ENCODE data around the gene PAQR6. TPM values are rescaled to one million over a fixed set of nuclear protein-coding genes. Genes with fewer than 3 reads are reported as not detected.

The PAQR6 gene
- total and polyA plus RNA-seq, 2 of the 4 experiments (the other 2 are of a cell fraction): under 0.01 to 0.67 TPM

DNA sequence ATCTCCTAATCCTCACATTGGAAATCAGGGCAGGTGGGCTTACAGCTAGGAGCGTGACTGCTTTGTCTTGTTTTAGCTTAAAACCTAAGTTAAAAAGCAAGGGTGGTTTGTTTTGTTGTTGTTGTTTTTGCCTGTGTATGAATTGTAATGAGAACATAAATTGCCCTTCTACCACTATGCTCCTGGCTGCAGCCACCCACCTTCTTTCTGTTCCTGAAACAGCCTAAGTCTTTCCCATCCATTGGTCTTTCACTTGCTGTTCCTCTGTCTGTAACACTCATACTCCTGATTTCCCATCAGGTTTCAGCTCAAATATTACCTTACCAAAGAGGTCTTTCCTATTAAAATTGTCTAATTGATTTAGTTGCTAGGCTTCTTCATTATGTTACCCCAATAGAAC is 35.7 kb upstream of the PAQR6 start:
- H3K14ac ChIP-seq (replicated peaks; ENCODE audit: low read depth, low read length): peak overlapping the region; percentile 99
- TF ChIP-seq RAD21 (IDR thresholded peaks at IDR 0.05; ENCODE audit: low read length): no peak
- TF ChIP-seq MAFK (IDR thresholded peaks at IDR 0.05; ENCODE audit: low read depth, low read length): no peak
- no peak for TF ChIP-seq RCOR1 (IDR thresholded peaks at IDR 0.05; ENCODE audit: insufficient replicate concordance, low read length)
- no peak for TF ChIP-seq BHLHE40 (IDR thresholded peaks at IDR 0.05; ENCODE audit: low read depth, low read length)
- TF ChIP-seq, protein P1, sequence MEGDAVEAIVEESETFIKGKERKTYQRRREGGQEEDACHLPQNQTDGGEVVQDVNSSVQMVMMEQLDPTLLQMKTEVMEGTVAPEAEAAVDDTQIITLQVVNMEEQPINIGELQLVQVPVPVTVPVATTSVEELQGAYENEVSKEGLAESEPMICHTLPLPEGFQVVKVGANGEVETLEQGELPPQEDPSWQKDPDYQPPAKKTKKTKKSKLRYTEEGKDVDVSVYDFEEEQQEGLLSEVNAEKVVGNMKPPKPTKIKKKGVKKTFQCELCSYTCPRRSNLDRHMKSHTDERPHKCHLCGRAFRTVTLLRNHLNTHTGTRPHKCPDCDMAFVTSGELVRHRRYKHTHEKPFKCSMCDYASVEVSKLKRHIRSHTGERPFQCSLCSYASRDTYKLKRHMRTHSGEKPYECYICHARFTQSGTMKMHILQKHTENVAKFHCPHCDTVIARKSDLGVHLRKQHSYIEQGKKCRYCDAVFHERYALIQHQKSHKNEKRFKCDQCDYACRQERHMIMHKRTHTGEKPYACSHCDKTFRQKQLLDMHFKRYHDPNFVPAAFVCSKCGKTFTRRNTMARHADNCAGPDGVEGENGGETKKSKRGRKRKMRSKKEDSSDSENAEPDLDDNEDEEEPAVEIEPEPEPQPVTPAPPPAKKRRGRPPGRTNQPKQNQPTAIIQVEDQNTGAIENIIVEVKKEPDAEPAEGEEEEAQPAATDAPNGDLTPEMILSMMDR (conservative IDR thresholded peaks at IDR 0.05; ENCODE audit: low read depth, low read length): no peak
- no peak for TF ChIP-seq SMC3 (IDR thresholded peaks at IDR 0.05; ENCODE audit: low read depth, low read length)
- TF ChIP-seq CHD1 (IDR thresholded peaks at IDR 0.05; ENCODE audit: low read depth, low read length): no peak
- no peak for TF ChIP-seq MAZ (IDR thresholded peaks at IDR 0.05; ENCODE audit: borderline replicate concordance, low read depth, low read length)
- TF ChIP-seq, protein P2, sequence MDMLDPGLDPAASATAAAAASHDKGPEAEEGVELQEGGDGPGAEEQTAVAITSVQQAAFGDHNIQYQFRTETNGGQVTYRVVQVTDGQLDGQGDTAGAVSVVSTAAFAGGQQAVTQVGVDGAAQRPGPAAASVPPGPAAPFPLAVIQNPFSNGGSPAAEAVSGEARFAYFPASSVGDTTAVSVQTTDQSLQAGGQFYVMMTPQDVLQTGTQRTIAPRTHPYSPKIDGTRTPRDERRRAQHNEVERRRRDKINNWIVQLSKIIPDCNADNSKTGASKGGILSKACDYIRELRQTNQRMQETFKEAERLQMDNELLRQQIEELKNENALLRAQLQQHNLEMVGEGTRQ (IDR thresholded peaks at IDR 0.05; ENCODE audit: low read depth, low read length): no peak
- no peak for TF ChIP-seq RFX5 (IDR thresholded peaks at IDR 0.05; ENCODE audit: low read depth, low read length)
- TF ChIP-seq, protein P3, sequence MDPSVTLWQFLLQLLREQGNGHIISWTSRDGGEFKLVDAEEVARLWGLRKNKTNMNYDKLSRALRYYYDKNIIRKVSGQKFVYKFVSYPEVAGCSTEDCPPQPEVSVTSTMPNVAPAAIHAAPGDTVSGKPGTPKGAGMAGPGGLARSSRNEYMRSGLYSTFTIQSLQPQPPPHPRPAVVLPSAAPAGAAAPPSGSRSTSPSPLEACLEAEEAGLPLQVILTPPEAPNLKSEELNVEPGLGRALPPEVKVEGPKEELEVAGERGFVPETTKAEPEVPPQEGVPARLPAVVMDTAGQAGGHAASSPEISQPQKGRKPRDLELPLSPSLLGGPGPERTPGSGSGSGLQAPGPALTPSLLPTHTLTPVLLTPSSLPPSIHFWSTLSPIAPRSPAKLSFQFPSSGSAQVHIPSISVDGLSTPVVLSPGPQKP (IDR thresholded peaks at IDR 0.05; ENCODE audit: borderline replicate concordance, low read depth, low read length): no peak
- TF ChIP-seq MXI1 (IDR thresholded peaks at IDR 0.05; ENCODE audit: borderline replicate concordance, low read depth, low read length): no peak
- TF ChIP-seq POLR2A (IDR thresholded peaks at IDR 0.05; ENCODE audit: low read depth, low read length): no peak
- no peak overlapping the region; the same call in 2 of the 3 replicates for H2BK15ac ChIP-seq (ENCODE audit: low read depth, low read length)
- in situ Hi-C loops (cut with MboI; ENCODE audit: low sequenced_read_pairs): no loop called here
- H3K9me1 ChIP-seq (ENCODE audit: insufficient read depth, low read length): peaks cover 7% of the 10 kb centered on the region
- no peaks in the 10 kb centered on the region for H3K27me3 ChIP-seq (ENCODE audit: control insufficient read depth, insufficient read depth, low read length)
- intact Hi-C loops (cut with micrococcal nuclease): no loop called here
- peak overlapping the region; percentile 85 for H4K91ac ChIP-seq (ENCODE audit: insufficient read depth, low read depth, low read length)
- H3K9ac ChIP-seq (ENCODE audit: low read depth, low read length): peak overlapping the region; percentile 76
- ChIA-PET CTCF (no interaction called here), POLR2A (ENCODE audit: unreplicated experiment) (interaction anchor here (1.3 to 1.7 kb wide), 2 partner anchors 12 to 71 kb away, joined by 4 to 8 read pairs; partner anchors contain the start of genes GLMP and PMF1)
- peak overlapping the region; percentile 83 for H3K4me2 ChIP-seq (ENCODE audit: low read depth, low read length)
- ATAC-seq (ENCODE audit: low read depth) (no peak), DNase-seq (no peak)
- H2BK5ac ChIP-seq (ENCODE audit: low read depth, low read length, poor library complexity, severe bottlenecking): peak overlapping the region; percentile 67
- no CpG with 5 or more reads among the region's 1 CpG for WGBS, 2 experiments (ENCODE audit: extremely low coverage in 2 of 2, insufficient read length in 1 of 2)
- peak overlapping the region; percentile 74 for H4K5ac ChIP-seq (ENCODE audit: low read depth, low read length)
- H3K9me3 ChIP-seq (ENCODE audit: control insufficient read depth, insufficient read depth, low read length): no peaks in the 10 kb centered on the region
- peak overlapping the region; percentile 77 for H3K56ac ChIP-seq (ENCODE audit: extremely low read depth, insufficient read depth, low read length)
- H3K4me1 ChIP-seq (ENCODE audit: control insufficient read depth, insufficient read depth, low read length): peaks cover 9% of the 10 kb centered on the region
- H4K8ac ChIP-seq (ENCODE audit: low read depth in 2 of 2, low read length in 2 of 2): peak overlapping the region; percentile 59 to 99; a peak in 3 of 4 replicates
- peak overlapping the region; percentile 63 for H2AK5ac ChIP-seq (ENCODE audit: low read depth, low read length)
- H3K4me3 ChIP-seq (ENCODE audit: insufficient read depth, low read depth, low read length): peak overlapping the region; percentile 67
- peaks cover 36 to 57% of the 10 kb centered on the region in 2 experiments; a peak in 3 of 4 replicates for H3K79me1 ChIP-seq (ENCODE audit: low read depth in 1 of 2, low read length in 2 of 2)
- H2BK120ac ChIP-seq (ENCODE audit: low read depth, low read length): peak overlapping the region; percentile 18; the same call in 1 of the 2 replicates
- BruUV-seq (replicated peaks): no TSS peak
- peaks cover 30% of the 10 kb centered on the region for H4K20me1 ChIP-seq (ENCODE audit: insufficient read depth, low read length)
- no peak overlapping the region for H2BK20ac ChIP-seq (ENCODE audit: low read depth, low read length)
- dilution Hi-C loops (cut with HindIII; ENCODE audit: low sequenced_read_pairs, unreplicated experiment): no loop called here
- peak overlapping the region; percentile 92 for H2AFZ ChIP-seq (replicated peaks; ENCODE audit: low read length, poor library complexity)
- peak overlapping the region; percentile 95 for H3K4ac ChIP-seq (ENCODE audit: low read depth, low read length)
- peak overlapping the region; percentile 92 for H2AK9ac ChIP-seq (replicated peaks; ENCODE audit: low read depth, low read length, poor library complexity)
- H3K36me3 ChIP-seq (ENCODE audit: control insufficient read depth, insufficient read depth, low read length): peaks cover 11% of the 10 kb centered on the region
- no peak overlapping the region for H3K18ac ChIP-seq (ENCODE audit: low read depth, low read length)
- peak overlapping the region; percentile 62 for H3K27ac ChIP-seq (ENCODE audit: insufficient read depth, low read length)
- peak overlapping the region; percentile 97; the same call in 1 of the 2 replicates for H3K23ac ChIP-seq (ENCODE audit: low read depth, low read length)
